SU-DHL-6 (cell line): Measurements from ENCODE around the gene TRIM10.
"Not testable (repeated sequence)": the region's sequence is repeated elsewhere in the genome, so short reads cannot be mapped to it uniquely, and the experiment has no call there.

Experiments used
- H2AFZ ChIP-seq: fragments of 200-600 bp; sonication (generic); 2 replicates; pipeline ENCODE4 v1.6.1; 2014; ENCODE audit warnings: low read depth, mild to moderate bottlenecking, moderate library complexity, mixed read lengths, antibody characterized with exemption, low read length; ENCODE audit not compliant: severe bottlenecking
- H3F3A ChIP-seq: fragments of 200-600 bp; shearing (Covaris generic); 2 replicates; pipeline ENCODE4 v1.6.0; 2016; ENCODE audit warnings: antibody characterized with exemption, mild to moderate bottlenecking; ENCODE audit not compliant: insufficient read depth
- H3K27ac ChIP-seq: fragments of 200-600 bp; sonication (generic); 2 replicates; pipeline ENCODE4 v1.5.1; 2016; ENCODE audit warnings: low read depth, mild to moderate bottlenecking, low read length, moderate library complexity, mixed read lengths
- H3K27me3 ChIP-seq: fragments of 200-600 bp; sonication (generic), shearing (Covaris generic); 2 replicates; pipeline ENCODE4 v1.6.0; 2014; ENCODE audit warnings: mild to moderate bottlenecking, low read length
- H3K36me3 ChIP-seq: fragments of 200-600 bp; sonication (generic); 2 replicates; pipeline ENCODE4 v1.6.1; 2014; ENCODE audit warnings: mild to moderate bottlenecking, low read length, mixed read lengths
- H3K4me2 ChIP-seq: fragments of 300-600, 200-600 bp; shearing (Covaris generic), sonication (generic); 2 replicates; pipeline ENCODE4 v1.6.0; 2014; ENCODE audit warnings: low read length, low read depth, mild to moderate bottlenecking; ENCODE audit not compliant: poor library complexity, severe bottlenecking
- H3K4me3 ChIP-seq: fragments of 200-600 bp; sonication (generic); 2 replicates; pipeline ENCODE4 v1.5.1; 2014; ENCODE audit warnings: antibody characterized with exemption, low read length, mild to moderate bottlenecking, mixed read lengths; ENCODE audit not compliant: insufficient read depth, poor library complexity, severe bottlenecking
- H3K79me2 ChIP-seq: fragments of 200-600 bp; sonication (generic); 2 replicates; pipeline ENCODE4 v1.6.1; 2014; ENCODE audit warnings: mild to moderate bottlenecking, low read length, moderate library complexity; ENCODE audit not compliant: insufficient read depth
- H3K9ac ChIP-seq: fragments of 200-600 bp; sonication (generic); 2 replicates; pipeline ENCODE4 v1.7.0; 2014; ENCODE audit warnings: mild to moderate bottlenecking, low read length
- H3K9me2 ChIP-seq: fragments of 200-600 bp; sonication (generic); replicated peaks from 2 replicates; pipeline ENCODE4 v1.6.1; 2014; ENCODE audit warnings: low read length; ENCODE audit not compliant: insufficient read depth
- H3K9me3 ChIP-seq: fragments of 200-600 bp; sonication (generic); 2 replicates; pipeline ENCODE4 v1.6.1; 2014; ENCODE audit warnings: low read length, mixed read lengths; ENCODE audit not compliant: insufficient read depth
- H4K20me1 ChIP-seq: fragments of 200-600 bp; sonication (generic); 2 replicates; pipeline ENCODE4 v1.6.1; 2014; ENCODE audit warnings: low read depth, mild to moderate bottlenecking, antibody characterized with exemption, low read length, moderate library complexity, mixed read lengths
- EZH2phosphoT487 ChIP-seq: fragments of 200-600 bp; sonication (generic), shearing (Covaris generic); conservative IDR thresholded peaks from 2 replicates; pipeline ENCODE4 v1.6.1; 2018; ENCODE audit warnings: mild to moderate bottlenecking, antibody characterized with exemption, low read length, moderate library complexity, mixed read lengths
- TF ChIP-seq, protein P1 (sequence below): fragments of 200-600 bp; sonication (generic); IDR thresholded peaks from one replicate; pipeline ENCODE4 v1.5.1; 2017; ENCODE audit warnings: antibody characterized with exemption, mild to moderate bottlenecking, low read length, moderate library complexity; ENCODE audit not compliant: insufficient read depth, poor library complexity, severe bottlenecking

TRIM10 gene

DNA sequence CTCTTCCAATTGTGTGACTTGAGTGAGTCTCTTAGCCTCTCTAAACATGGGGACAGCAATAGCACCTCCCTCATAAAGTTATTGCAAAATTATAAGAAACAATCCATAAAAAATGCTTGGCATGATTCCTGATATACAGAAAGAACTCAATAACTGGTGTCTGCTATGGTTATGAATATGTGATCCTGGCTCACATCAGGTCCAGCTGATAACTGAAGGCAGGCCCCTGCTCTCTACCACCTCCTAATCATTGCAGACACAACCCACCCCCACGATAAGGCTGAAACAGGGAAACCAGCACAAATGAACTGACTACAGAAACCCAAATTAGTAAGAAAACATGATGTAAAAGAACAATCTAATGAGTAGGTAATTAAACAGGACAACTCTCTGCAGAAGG, 7.7 kb upstream of the TRIM10 start:
- no peak overlapping the region for H3K4me2 ChIP-seq
- TF ChIP-seq, protein P1, sequence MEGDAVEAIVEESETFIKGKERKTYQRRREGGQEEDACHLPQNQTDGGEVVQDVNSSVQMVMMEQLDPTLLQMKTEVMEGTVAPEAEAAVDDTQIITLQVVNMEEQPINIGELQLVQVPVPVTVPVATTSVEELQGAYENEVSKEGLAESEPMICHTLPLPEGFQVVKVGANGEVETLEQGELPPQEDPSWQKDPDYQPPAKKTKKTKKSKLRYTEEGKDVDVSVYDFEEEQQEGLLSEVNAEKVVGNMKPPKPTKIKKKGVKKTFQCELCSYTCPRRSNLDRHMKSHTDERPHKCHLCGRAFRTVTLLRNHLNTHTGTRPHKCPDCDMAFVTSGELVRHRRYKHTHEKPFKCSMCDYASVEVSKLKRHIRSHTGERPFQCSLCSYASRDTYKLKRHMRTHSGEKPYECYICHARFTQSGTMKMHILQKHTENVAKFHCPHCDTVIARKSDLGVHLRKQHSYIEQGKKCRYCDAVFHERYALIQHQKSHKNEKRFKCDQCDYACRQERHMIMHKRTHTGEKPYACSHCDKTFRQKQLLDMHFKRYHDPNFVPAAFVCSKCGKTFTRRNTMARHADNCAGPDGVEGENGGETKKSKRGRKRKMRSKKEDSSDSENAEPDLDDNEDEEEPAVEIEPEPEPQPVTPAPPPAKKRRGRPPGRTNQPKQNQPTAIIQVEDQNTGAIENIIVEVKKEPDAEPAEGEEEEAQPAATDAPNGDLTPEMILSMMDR: no peak
- TF ChIP-seq EZH2phosphoT487: no peak
- H3K9me2 ChIP-seq: no peaks in the 10 kb centered on the region
- H3K9ac ChIP-seq: no peak overlapping the region
- H4K20me1 ChIP-seq: no peaks in the 10 kb centered on the region
- H3K36me3 ChIP-seq: no peaks in the 10 kb centered on the region
- no peak overlapping the region for H3K27ac ChIP-seq
- no peaks in the 10 kb centered on the region for H3F3A ChIP-seq
- H3K9me3 ChIP-seq: no peaks in the 10 kb centered on the region
- no peaks in the 10 kb centered on the region; the same call in 1 of the 2 replicates for H3K27me3 ChIP-seq
- H3K4me3 ChIP-seq: no peak overlapping the region
- no peaks in the 10 kb centered on the region for H3K79me2 ChIP-seq
- H2AFZ ChIP-seq: no peak overlapping the region

DNA sequence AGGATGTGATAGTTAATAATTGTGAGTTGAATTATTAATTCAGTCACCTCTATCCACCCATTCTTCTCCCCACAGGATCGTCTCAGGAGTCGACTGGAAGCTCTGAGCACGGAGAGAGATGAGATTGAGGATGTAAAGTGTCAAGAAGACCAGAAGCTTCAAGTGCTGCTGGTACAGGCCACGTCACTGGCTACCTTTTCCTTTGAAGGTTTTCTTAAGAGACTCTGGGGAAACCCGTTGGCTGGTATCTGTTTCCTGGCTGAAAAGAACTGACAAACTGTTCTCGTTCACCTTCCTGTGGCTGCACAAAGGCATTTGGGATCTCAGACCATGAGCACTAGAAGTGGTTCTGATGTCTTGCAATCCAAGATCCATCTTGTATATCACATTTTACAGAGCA, 6.1 kb upstream of the TRIM10 start:
- TF ChIP-seq EZH2phosphoT487: no peak
- TF ChIP-seq, protein P1: no peak
- no peaks in the 10 kb centered on the region for H3K9me3 ChIP-seq
- no peaks in the 10 kb centered on the region for H3K9me2 ChIP-seq
- no peak overlapping the region for H3K27ac ChIP-seq
- H4K20me1 ChIP-seq: no peaks in the 10 kb centered on the region
- H3K9ac ChIP-seq: no peak overlapping the region
- H3K79me2 ChIP-seq: no peaks in the 10 kb centered on the region
- no peaks in the 10 kb centered on the region for H3K36me3 ChIP-seq
- no peak overlapping the region for H2AFZ ChIP-seq
- H3F3A ChIP-seq: no peaks in the 10 kb centered on the region
- no peak overlapping the region for H3K4me2 ChIP-seq
- H3K4me3 ChIP-seq: no peak overlapping the region
- no peaks in the 10 kb centered on the region; the same call in 1 of the 2 replicates for H3K27me3 ChIP-seq

- not testable (repeated sequence) for H3K36me3 ChIP-seq, H3K79me2 ChIP-seq, H3F3A ChIP-seq, H3K27me3 ChIP-seq, H3K9me2 ChIP-seq, H2AFZ ChIP-seq, H3K4me2 ChIP-seq, H3K9ac ChIP-seq, H3K27ac ChIP-seq, H4K20me1 ChIP-seq, H3K4me3 ChIP-seq, H3K9me3 ChIP-seq
Measured at GRCh38 chr6:30165238-30165637, 4.2 kb upstream of the TRIM10 start.

GRCh38 chr6:30164714-30165113, 3.7 kb upstream of the TRIM10 start:
- Histone ChIP-seq H3K36me3 (no peaks in the 10 kb centered on the region), H3K27me3 (no peaks in the 10 kb centered on the region; the same call in 1 of the 2 replicates), H3K9ac (no peak overlapping the region), H4K20me1 (no peaks in the 10 kb centered on the region), H3K4me2 (no peak overlapping the region), H3K9me2 (no peaks in the 10 kb centered on the region), H3K9me3 (no peaks in the 10 kb centered on the region), H2AFZ (no peak overlapping the region), H3K27ac (no peak overlapping the region), H3F3A (no peaks in the 10 kb centered on the region), H3K79me2 (no peaks in the 10 kb centered on the region), H3K4me3 (no peak overlapping the region)
- TF ChIP-seq EZH2phosphoT487: no peak
- TF ChIP-seq, protein P1: no peak
